K562 (cell line): ENCODE results near the gene CDCP1. TPM values are rescaled to one million over a fixed set of nuclear protein-coding genes. Genes with fewer than 3 reads are reported as not detected.

ENCODE experiments used
- BCLAF1 ChIP-seq, 2 experiments: fragments of 450-650 bp in 1 of 2; IDR thresholded peaks; 2 replicates each; pipeline ENCODE4 v1.6.1; 2011 to 2017; ENCODE audit warnings: low read depth in 2 of 2, antibody characterized with exemption in 1 of 2, borderline replicate concordance in 1 of 2, low read length in 1 of 2, mild to moderate bottlenecking in 1 of 2, mixed read lengths in 1 of 2; ENCODE audit not compliant: control insufficient read depth in 1 of 2
- CEBPG ChIP-seq, 3 experiments: fragments of 200-800 bp in 1 of 3; sonication (Bioruptor generic) in 1 of 3; sonication (generic) in 1 of 3; formaldehyde crosslinking in 1 of 3; IDR thresholded peaks in 2 of 3; conservative IDR thresholded peaks in 1 of 3; 2 replicates each; pipeline versions ENCODE4 v1.6.1 to v1.8.0; 2016 to 2022; ENCODE audit warnings: missing compliant biosample characterization in 2 of 3, missing genetic modification characterization in 2 of 3, mild to moderate bottlenecking in 1 of 3, missing genetic modification reagents in 1 of 3
- DACH1 ChIP-seq: fragments of 450-650 bp; IDR thresholded peaks from 2 replicates; pipeline ENCODE4 v1.6.1; 2018; ENCODE audit not compliant: partially characterized antibody
- EP400 ChIP-seq: fragments of 450-650 bp; IDR thresholded peaks from 2 replicates; pipeline ENCODE4 v1.6.1; 2017; ENCODE audit warnings: antibody characterized with exemption, mild to moderate bottlenecking, moderate library complexity
- EWSR1 ChIP-seq: fragments of 450-650 bp; IDR thresholded peaks from 2 replicates; pipeline ENCODE4 v1.6.1; 2018; ENCODE audit warnings: borderline replicate concordance, mild to moderate bottlenecking, low read depth, moderate library complexity; ENCODE audit not compliant: partially characterized antibody
- HINFP ChIP-seq: fragments of 450-650 bp; conservative IDR thresholded peaks from 2 replicates; pipeline ENCODE4 v1.6.1; 2016; ENCODE audit warnings: missing genetic modification characterization, low read depth, mild to moderate bottlenecking, control low read depth, missing compliant biosample characterization
- HSF4 ChIP-seq: fragments of 250-450 bp; sonication (Bioruptor Pico); IDR thresholded peaks from 2 replicates; pipeline ENCODE4 v2.1.2; 2022; ENCODE audit warnings: mild to moderate bottlenecking, moderate library complexity, borderline replicate concordance
- NCOR1 ChIP-seq: fragments of 450-650 bp; IDR thresholded peaks from 2 replicates; pipeline ENCODE4 v1.6.1; 2016; ENCODE audit warnings: mild to moderate bottlenecking, moderate library complexity
- PCBP1 ChIP-seq: fragments of 200-400 bp; formaldehyde crosslinking; IDR thresholded peaks from 2 replicates; pipeline ENCODE4 v1.6.1; 2018; ENCODE audit warnings: mild to moderate bottlenecking, low read depth, low read length; ENCODE audit not compliant: poor library complexity, severe bottlenecking
- RREB1 ChIP-seq: fragments of 250-450 bp; sonication (Bioruptor Pico); IDR thresholded peaks from 2 replicates; pipeline ENCODE4 v1.4.0; 2020
- STAT5A ChIP-seq: IDR thresholded peaks from 2 replicates; pipeline ENCODE4 v1.6.1; 2012; ENCODE audit warnings: low read length, inconsistent platforms, borderline replicate concordance
- U2AF2 ChIP-seq: fragments of 200-400 bp; formaldehyde crosslinking; optimal IDR thresholded peaks from 2 replicates; pipeline ENCODE3; 2017; ENCODE audit warnings: low read depth, mild to moderate bottlenecking, low read length
- ZNF224 ChIP-seq: sonication (generic); formaldehyde crosslinking; IDR thresholded peaks from 2 replicates; pipeline ENCODE4 v1.8.0; 2022; ENCODE audit warnings: mild to moderate bottlenecking, missing genetic modification reagents
- ZNF551 ChIP-seq: fragments of 250-450 bp; sonication (Bioruptor Pico); IDR thresholded peaks from 2 replicates; pipeline ENCODE4 v1.5.0; 2021; ENCODE audit warnings: mild to moderate bottlenecking, moderate library complexity
- ZNF57 ChIP-seq: fragments of 450-650 bp; formaldehyde crosslinking; IDR thresholded peaks from 2 replicates; pipeline ENCODE4 v1.4.0; 2020; ENCODE audit warnings: mild to moderate bottlenecking, moderate library complexity
- ZNF79 ChIP-seq: fragments of 250-450 bp; sonication (Bioruptor Pico); IDR thresholded peaks from 2 replicates; pipeline ENCODE4 v1.4.0; 2020; ENCODE audit warnings: low read depth, mild to moderate bottlenecking, moderate library complexity
- polyA plus RNA-seq, 8 experiments: library from polyadenylated mRNA; depleted of rRNA in 4 of 8; stranded (reverse) in 5 of 8; unstranded in 3 of 8; fragments of >200 nt; fragmentation: Nextera tagmentation in 2 of 8; fragmentation: Illumina TruSeq in 1 of 8; extraction: Ambion mirVana in 2 of 8; extraction: Trizol in 1 of 8; gene quantifications; 2 replicates each; pipeline versions ENCODE4 v1.2.1 to v1.2.3, GENCODE V29; 2011 to 2014; ENCODE audit warnings: inconsistent platforms in 1 of 8, missing spikeins in 1 of 8
- total RNA-seq, 7 experiments: library from RNA; depleted of rRNA in 6 of 7; stranded (reverse); fragments of >200 nt in 6 of 7; fragmentation: Illumina TruSeq in 2 of 7; extraction: Trizol in 2 of 7; gene quantifications; 2 replicates each; pipeline versions ENCODE4 v1.2.1 to v1.2.3, GENCODE V29; 2011 to 2021; ENCODE audit warnings: low replicate concordance in 1 of 7

Gene CDCP1
- total and polyA plus RNA-seq, 9 of the 15 experiments (the other 6 are each of a cell fraction or from before 2014, with no cell fraction given) = 3.9 to 16.4 (median 5.2) TPM

GRCh38 chr3:45071075-45071474, 75.1 kb downstream of the CDCP1 start (continued):
- TF ChIP-seq RREB1 (CRISPR knock-in tag) = no peak
- TF ChIP-seq HINFP (tag) = no peak
- no peak for TF ChIP-seq DACH1
- TF ChIP-seq ZNF57 (CRISPR knock-in tag) = no peak
- no peak for TF ChIP-seq PCBP1
- no peak for TF ChIP-seq EWSR1
- no peak for TF ChIP-seq ZNF551 (CRISPR knock-in tag)
- TF ChIP-seq HSF4 = no peak
- TF ChIP-seq ZNF224 (CRISPR knock-in tag) = no peak
- TF ChIP-seq ZNF79 (CRISPR knock-in tag) = no peak
- TF ChIP-seq EP400 = no peak
- no peak for TF ChIP-seq CEBPG (CRISPR knock-in tag; IDR thresholded peaks at IDR 0.05)
- 0 out of 4 replicates have a peak, but pooled peaks of 1 of the 2 experiments have one; percentile 21 for TF ChIP-seq CEBPG (tag; conservative IDR thresholded peaks at IDR 0.05 in 1 of 2, IDR thresholded peaks at IDR 0.05 in 1 of 2)
- no peak for TF ChIP-seq STAT5A
- no peak for TF ChIP-seq BCLAF1 (IDR thresholded peaks at IDR 0.05; ENCODE audit: borderline replicate concordance in 1 of 2, control insufficient read depth in 1 of 2, low read depth in 2 of 2, low read length in 1 of 2)
- TF ChIP-seq NCOR1 = no peak
- no peak for TF ChIP-seq U2AF2
